PFSK-1 (cell line): ENCODE results near the gene CPVL.

ENCODE experiments used
- POLR2AphosphoS5 ChIP-seq: IDR thresholded peaks from 2 replicates; pipeline ENCODE4 v1.6.1; 2012; ENCODE audit warnings: low read depth, mild to moderate bottlenecking, control low read depth, low read length, moderate library complexity
- REST ChIP-seq, 2 experiments: IDR thresholded peaks; 2 replicates each; pipeline versions ENCODE4 v1.6.1 to v1.8.0; 2011 to 2012; ENCODE audit warnings: low read depth in 2 of 2, low read length in 2 of 2, control low read depth in 1 of 2, inconsistent platforms in 1 of 2, mild to moderate bottlenecking in 1 of 2, moderate library complexity in 1 of 2; ENCODE audit not compliant: insufficient read depth in 1 of 2
- SIN3A ChIP-seq: IDR thresholded peaks from 2 replicates; pipeline ENCODE4 v1.6.1; 2012; ENCODE audit warnings: mild to moderate bottlenecking, low read length, moderate library complexity, borderline replicate concordance; ENCODE audit not compliant: insufficient read depth

GRCh38 chr7:29156907-29157452 lies 10.6 kb upstream of the CPVL start:
- no peak for TF ChIP-seq POLR2AphosphoS5
- no peak for TF ChIP-seq SIN3A
- TF ChIP-seq REST (IDR thresholded peaks at IDR 0.05; ENCODE audit: insufficient read depth in 1 of 2, low read depth in 2 of 2, low read length in 2 of 2): no peak
